ENCODE results near the gene GCSAM. TPM values are rescaled to one million over a fixed set of nuclear protein-coding genes. Genes with fewer than 3 reads are reported as not detected.

GCSAM gene
- polyA plus RNA-seq, 1 experiment, result not detected

- no peak overlapping the region for H3K27ac ChIP-seq (ENCODE audit: low read depth, low read length)
Observed at GRCh38 chr3:112096176-112096575, 36.9 kb downstream of the GCSAM start.

GRCh38 chr3:112095731-112096130 lies 37.3 kb downstream of the GCSAM start:
- ChIA-PET POLR2A (no interaction called here), CTCF (interaction anchor here (7.5 kb wide), 1 partner anchor 15 kb away, joined by 52 read pairs; no protein-coding TSS in a partner anchor)
- no peak for TF ChIP-seq CTCF (IDR thresholded peaks at IDR 0.05; ENCODE audit: low read depth, low read length)
- H3K27me3 ChIP-seq (ENCODE audit: control insufficient read depth, insufficient read depth, low read length), result no peaks in the 10 kb centered on the region
- no peak overlapping the region for H3K4me3 ChIP-seq (ENCODE audit: low read depth, low read length)
- H3K27ac ChIP-seq (ENCODE audit: low read depth, low read length), result no peak overlapping the region
- no peaks in the 10 kb centered on the region for H3K9me3 ChIP-seq (ENCODE audit: control insufficient read depth, insufficient read depth, low read length)
- DNase-seq (ENCODE audit: low read depth, low spot score), result no peak

More at GRCh38 chr3:112096176-112096575, 36.9 kb downstream of the GCSAM start:
- CTCF ChIA-PET, result interaction anchor here (1.2 to 7.5 kb wide), 2 partner anchors 15 to 53 kb away, joined by 3 to 52 read pairs; no protein-coding TSS in a partner anchor
- DNase-seq (ENCODE audit: low read depth, low spot score), result no peak
- TF ChIP-seq CTCF (IDR thresholded peaks at IDR 0.05; ENCODE audit: low read depth, low read length), result no peak
- H3K27me3 ChIP-seq (ENCODE audit: control insufficient read depth, insufficient read depth, low read length), result no peaks in the 10 kb centered on the region
- no peaks in the 10 kb centered on the region for H3K9me3 ChIP-seq (ENCODE audit: control insufficient read depth, insufficient read depth, low read length)
- POLR2A ChIA-PET, result no interaction called here
- H3K4me3 ChIP-seq (ENCODE audit: low read depth, low read length), result no peak overlapping the region

GRCh38 chr3:112093180-112093522 lies 39.9 kb downstream of the GCSAM start:
- ChIA-PET CTCF (interaction anchor here (1.3 kb wide), 2 partner anchors 19 to 104 kb away, joined by 5 read pairs; no protein-coding TSS in a partner anchor), POLR2A (no interaction called here)
- H3K27ac ChIP-seq (ENCODE audit: low read depth, low read length), result peak overlapping the region; percentile 57
- no peaks in the 10 kb centered on the region for H3K9me3 ChIP-seq (ENCODE audit: control insufficient read depth, insufficient read depth, low read length)
- no peak for DNase-seq (ENCODE audit: low read depth, low spot score)
- no peak overlapping the region for H3K4me3 ChIP-seq (ENCODE audit: low read depth, low read length)
- no peaks in the 10 kb centered on the region for H3K27me3 ChIP-seq (ENCODE audit: control insufficient read depth, insufficient read depth, low read length)
- no peak for TF ChIP-seq CTCF (IDR thresholded peaks at IDR 0.05; ENCODE audit: low read depth, low read length)

GRCh38 chr3:112092496-112093179 lies 40.4 kb downstream of the GCSAM start:
- H3K27ac ChIP-seq (ENCODE audit: low read depth, low read length), result peak overlapping the region; percentile 57
- POLR2A ChIA-PET, result no interaction called here
- no peaks in the 10 kb centered on the region for H3K9me3 ChIP-seq (ENCODE audit: control insufficient read depth, insufficient read depth, low read length)
- no peaks in the 10 kb centered on the region for H3K27me3 ChIP-seq (ENCODE audit: control insufficient read depth, insufficient read depth, low read length)
- no peak for TF ChIP-seq CTCF (IDR thresholded peaks at IDR 0.05; ENCODE audit: low read depth, low read length)
- DNase-seq (ENCODE audit: low read depth, low spot score), result no peak
- CTCF ChIA-PET, result interaction anchor here (0.6 to 1.3 kb wide), 3 partner anchors 19 to 129 kb away, joined by 3 to 5 read pairs (median 5); no protein-coding TSS in a partner anchor
- no peak overlapping the region for H3K4me3 ChIP-seq (ENCODE audit: low read depth, low read length)

- H3K4me3 ChIP-seq (ENCODE audit: low read depth, low read length), result no peak overlapping the region
- TF ChIP-seq CTCF (IDR thresholded peaks at IDR 0.05; ENCODE audit: low read depth, low read length), result no peak
- H3K27me3 ChIP-seq (ENCODE audit: control insufficient read depth, insufficient read depth, low read length), result no peaks in the 10 kb centered on the region
- ChIA-PET POLR2A (no interaction called here), CTCF (interaction anchor here (0.7 to 1.1 kb wide), 2 partner anchors 21 to 374 kb away, joined by 3 to 5 read pairs; no protein-coding TSS in a partner anchor)
- DNase-seq (ENCODE audit: low read depth, low spot score), result no peak
- peaks cover 2% of the 10 kb centered on the region; the same call in 1 of the 2 replicates for H3K9me3 ChIP-seq (ENCODE audit: control insufficient read depth, insufficient read depth, low read length)
- no peak overlapping the region for H3K27ac ChIP-seq (ENCODE audit: low read depth, low read length)
Observed at GRCh38 chr3:112090887-112091586, 42.0 kb downstream of the GCSAM start.
